Fibroblast of lung (primary cell): ENCODE results near the gene CYTL1. TPM values are rescaled to one million over a fixed set of nuclear protein-coding genes. Genes with fewer than 3 reads are reported as not detected.
"Not testable (repeated sequence)": the region's sequence is repeated elsewhere in the genome, so short reads cannot be mapped to it uniquely, and the experiment has no call there.

Source experiments
- DNase-seq, 2 donors: peaks; one replicate each; pipeline versions ENCODE4 v3.0.0 to v3.0.0-alpha.2; 2010; ENCODE audit warnings: low read depth in 2 of 2
- H2AFZ ChIP-seq: 2 replicates; pipeline ENCODE4 v1.5.1; 2012; ENCODE audit warnings: low read length, control low read depth, inconsistent platforms
- H3K27ac ChIP-seq: 2 replicates; pipeline ENCODE4 v1.5.1; 2011; ENCODE audit warnings: low read length, control low read depth; ENCODE audit not compliant: insufficient read depth
- H3K27me3 ChIP-seq: 2 replicates; pipeline ENCODE4 v1.5.1; 2011; ENCODE audit warnings: mild to moderate bottlenecking, low read length; ENCODE audit not compliant: control insufficient read depth, insufficient read depth
- H3K36me3 ChIP-seq: 2 replicates; pipeline ENCODE4 v1.5.1; 2011; ENCODE audit warnings: low read length; ENCODE audit not compliant: control insufficient read depth, insufficient read depth
- H3K4me1 ChIP-seq: 2 replicates; pipeline ENCODE4 v1.5.1; 2011; ENCODE audit warnings: low read length; ENCODE audit not compliant: control insufficient read depth, insufficient read depth; ENCODE audit errors: extremely low read depth
- H3K4me2 ChIP-seq: 2 replicates; pipeline ENCODE4 v1.5.1; 2011; ENCODE audit warnings: low read length, control low read depth; ENCODE audit not compliant: insufficient read depth; ENCODE audit errors: extremely low read depth
- H3K4me3 ChIP-seq, 4 experiments: fragments of 200-600 bp in 1 of 4; sonication (generic) in 1 of 4; replicated peaks in 1 of 4; 2 replicates each; pipeline ENCODE4 v1.5.1; 2011 to 2016; ENCODE audit warnings: low read length in 4 of 4, low read depth in 3 of 4, mild to moderate bottlenecking in 3 of 4, control low read depth in 2 of 4, inconsistent platforms in 1 of 4, mixed read lengths in 1 of 4; ENCODE audit not compliant: insufficient read depth in 1 of 4; ENCODE audit errors: control extremely low read depth in 1 of 4
- H3K79me2 ChIP-seq: 2 replicates; pipeline ENCODE4 v1.5.1; 2012; ENCODE audit warnings: mild to moderate bottlenecking, low read length, inconsistent platforms; ENCODE audit not compliant: control insufficient read depth, insufficient read depth
- H3K9ac ChIP-seq: 2 replicates; pipeline ENCODE4 v1.5.1; 2011; ENCODE audit warnings: mild to moderate bottlenecking, low read length, control low read depth; ENCODE audit not compliant: insufficient read depth
- H3K9me3 ChIP-seq: 2 replicates; pipeline ENCODE4 v1.5.1; 2012; ENCODE audit warnings: low read depth, low read length; ENCODE audit not compliant: control insufficient read depth, insufficient read depth
- H4K20me1 ChIP-seq: 2 replicates; pipeline ENCODE4 v1.5.1; 2011; ENCODE audit warnings: low read length; ENCODE audit not compliant: control insufficient read depth, insufficient read depth; ENCODE audit errors: extremely low read depth
- EZH2 ChIP-seq: IDR thresholded peaks from 2 replicates; pipeline ENCODE4 v1.5.1; 2012; ENCODE audit warnings: low read length, control low read depth, mild to moderate bottlenecking; ENCODE audit errors: missing control alignments
- polyA plus RNA-seq, 2 donors: library from polyadenylated mRNA; depleted of rRNA in 1 of 2; stranded (reverse) in 1 of 2; unstranded in 1 of 2; fragments of >200 nt; gene quantifications; 2 replicates each; pipeline ENCODE4 v1.2.1, GENCODE V29; 2011 to 2012; ENCODE audit warnings: missing spikeins in 1 of 2
- total RNA-seq: library from RNA; depleted of rRNA; stranded (reverse); fragments of >200 nt; gene quantifications from 2 replicates; pipeline ENCODE4 v1.2.1, GENCODE V29; 2014
- TF ChIP-seq, protein P1 (sequence below), 2 donors: IDR thresholded peaks in 1 of 2; conservative IDR thresholded peaks in 1 of 2; 1 replicate in 1 of 2; 2 replicates in 1 of 2; pipeline ENCODE4 v1.5.1; 2011 to 2012; ENCODE audit warnings: low read length in 2 of 2, control low read depth in 1 of 2, inconsistent platforms in 1 of 2, low read depth in 1 of 2, mild to moderate bottlenecking in 1 of 2

The CYTL1 gene
- total and polyA plus RNA-seq, 2 donors (not counting 1 experiment from before 2014, with no cell fraction given) = 0.17 to 6.9 TPM

DNA sequence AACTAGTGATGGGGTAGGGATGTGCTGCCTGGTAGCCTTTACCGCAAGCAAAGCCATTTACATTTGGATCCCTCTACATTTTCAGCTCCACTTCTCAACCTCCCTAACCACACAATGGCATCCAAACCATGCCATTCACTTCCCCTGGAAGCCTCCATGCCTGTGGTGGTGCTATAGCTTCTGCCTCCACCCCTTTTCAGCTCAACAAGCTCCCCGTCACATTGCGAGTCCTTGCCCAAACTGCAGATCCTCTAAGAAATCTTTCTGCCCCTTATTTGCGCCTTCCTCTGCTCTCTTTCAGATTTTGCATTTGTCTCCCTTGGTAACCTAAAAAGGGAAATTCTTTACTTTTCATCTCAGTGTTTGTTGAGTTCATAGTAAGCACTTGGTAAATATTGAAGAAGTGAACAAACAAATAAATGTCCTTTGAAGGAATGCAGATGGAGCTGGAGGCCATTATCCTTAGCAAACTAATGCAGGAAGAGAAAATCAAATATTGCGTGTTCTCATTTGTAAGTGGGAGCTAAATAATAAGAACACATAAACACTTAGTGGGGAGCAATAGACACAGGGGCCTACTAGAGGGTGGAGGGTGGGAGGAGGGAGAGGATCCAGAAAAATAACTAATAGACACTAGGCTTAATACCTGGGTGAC, 6.9 kb downstream of the CYTL1 start:
- Histone ChIP-seq H4K20me1 (no peaks in the 10 kb centered on the region), H3K79me2 (no peaks in the 10 kb centered on the region), H3K4me2 (no peak overlapping the region), H3K4me1 (no peaks in the 10 kb centered on the region), H2AFZ (no peak overlapping the region), H3K9ac (no peak overlapping the region), H3K27ac (no peak overlapping the region), H3K9me3 (no peaks in the 10 kb centered on the region), H3K36me3 (no peaks in the 10 kb centered on the region), H3K27me3 (peaks cover 10% of the 10 kb centered on the region), H3K4me3 (no peak overlapping the region)
- no peak for DNase-seq
- no peak for TF ChIP-seq EZH2
- TF ChIP-seq, protein P1, sequence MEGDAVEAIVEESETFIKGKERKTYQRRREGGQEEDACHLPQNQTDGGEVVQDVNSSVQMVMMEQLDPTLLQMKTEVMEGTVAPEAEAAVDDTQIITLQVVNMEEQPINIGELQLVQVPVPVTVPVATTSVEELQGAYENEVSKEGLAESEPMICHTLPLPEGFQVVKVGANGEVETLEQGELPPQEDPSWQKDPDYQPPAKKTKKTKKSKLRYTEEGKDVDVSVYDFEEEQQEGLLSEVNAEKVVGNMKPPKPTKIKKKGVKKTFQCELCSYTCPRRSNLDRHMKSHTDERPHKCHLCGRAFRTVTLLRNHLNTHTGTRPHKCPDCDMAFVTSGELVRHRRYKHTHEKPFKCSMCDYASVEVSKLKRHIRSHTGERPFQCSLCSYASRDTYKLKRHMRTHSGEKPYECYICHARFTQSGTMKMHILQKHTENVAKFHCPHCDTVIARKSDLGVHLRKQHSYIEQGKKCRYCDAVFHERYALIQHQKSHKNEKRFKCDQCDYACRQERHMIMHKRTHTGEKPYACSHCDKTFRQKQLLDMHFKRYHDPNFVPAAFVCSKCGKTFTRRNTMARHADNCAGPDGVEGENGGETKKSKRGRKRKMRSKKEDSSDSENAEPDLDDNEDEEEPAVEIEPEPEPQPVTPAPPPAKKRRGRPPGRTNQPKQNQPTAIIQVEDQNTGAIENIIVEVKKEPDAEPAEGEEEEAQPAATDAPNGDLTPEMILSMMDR (conservative IDR thresholded peaks at IDR 0.05 in 1 of 2, IDR thresholded peaks at IDR 0.05 in 1 of 2; ENCODE audit: low read depth in 1 of 2, low read length in 2 of 2) = no peak

DNA sequence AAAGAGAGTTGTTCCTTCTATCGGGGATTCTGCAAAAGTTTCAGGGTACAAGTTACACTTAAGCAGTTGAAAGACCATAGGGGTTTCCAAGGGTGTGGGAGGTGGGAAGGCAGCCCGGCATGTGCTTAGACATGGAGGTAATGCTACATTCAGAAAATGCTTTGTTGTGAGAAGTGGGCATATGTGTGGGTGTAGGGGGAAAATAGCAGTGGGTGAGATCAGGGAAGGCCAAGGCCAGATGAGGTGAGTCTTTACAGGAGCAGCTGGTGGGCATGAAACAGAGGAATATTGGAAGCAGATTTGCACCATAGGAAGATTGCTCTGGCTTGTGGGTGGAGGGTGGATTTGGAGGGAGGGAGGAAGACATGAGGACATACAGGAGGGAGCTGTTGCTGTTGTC, 8.3 kb downstream of the CYTL1 start:
- Histone ChIP-seq H4K20me1 (no peaks in the 10 kb centered on the region), H2AFZ (no peak overlapping the region), H3K27ac (no peak overlapping the region), H3K4me1 (no peaks in the 10 kb centered on the region), H3K9me3 (no peaks in the 10 kb centered on the region), H3K27me3 (peaks cover 10% of the 10 kb centered on the region), H3K79me2 (no peaks in the 10 kb centered on the region), H3K4me2 (no peak overlapping the region), H3K36me3 (no peaks in the 10 kb centered on the region), H3K9ac (no peak overlapping the region), H3K4me3 (no peak overlapping the region)
- TF ChIP-seq, protein P1 (conservative IDR thresholded peaks at IDR 0.05 in 1 of 2, IDR thresholded peaks at IDR 0.05 in 1 of 2; ENCODE audit: low read depth in 1 of 2, low read length in 2 of 2) = no peak
- TF ChIP-seq EZH2 = no peak
- no peak for DNase-seq

DNA sequence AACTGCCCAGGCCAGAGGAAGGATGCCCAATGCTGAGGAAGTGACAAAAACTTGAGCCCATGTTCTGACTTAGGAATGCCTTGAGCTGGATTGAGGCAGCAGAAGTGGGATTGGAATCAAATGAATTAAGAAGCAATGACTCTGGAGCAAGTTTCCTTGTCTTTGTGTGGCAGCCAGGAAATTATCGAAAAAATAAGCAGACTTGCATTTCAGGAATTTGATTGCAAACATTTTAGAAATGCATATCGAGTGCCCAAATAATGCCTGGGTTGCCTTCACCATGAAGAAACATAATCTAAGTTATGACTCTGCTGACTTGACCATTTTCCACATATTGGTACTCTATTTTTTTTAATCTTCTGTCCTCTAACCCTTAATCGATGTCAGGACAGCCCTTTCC, 9.5 kb downstream of the CYTL1 start:
- H3K9me3 ChIP-seq = no peaks in the 10 kb centered on the region

DNA sequence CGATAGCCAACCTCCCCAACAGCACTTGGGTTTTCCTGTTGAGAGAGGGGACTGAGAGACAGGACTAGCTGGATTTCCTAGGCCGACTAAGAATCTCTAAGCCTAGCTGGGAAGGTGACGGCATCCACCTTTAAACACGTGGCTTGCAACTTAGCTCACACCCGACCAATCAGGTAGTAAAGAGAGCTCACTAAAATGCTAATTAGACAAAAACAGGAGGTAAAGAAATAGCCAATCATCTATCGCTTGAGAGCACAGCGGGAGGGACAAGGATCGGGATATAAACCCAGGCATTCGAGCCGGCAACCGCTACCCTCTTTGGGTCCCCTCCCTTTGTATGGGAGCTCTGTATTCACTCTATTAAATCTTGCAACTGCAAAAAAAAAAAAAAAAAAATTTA, 12.3 kb downstream of the CYTL1 start:
- H3K79me2 ChIP-seq, H3K9ac ChIP-seq, H3K27me3 ChIP-seq, H2AFZ ChIP-seq, H3K4me3 ChIP-seq, H3K4me1 ChIP-seq, H3K9me3 ChIP-seq, H3K27ac ChIP-seq, H4K20me1 ChIP-seq, DNase-seq, H3K4me2 ChIP-seq, H3K36me3 ChIP-seq: not testable (repeated sequence)

More for the DNA sequence above, 9.5 kb downstream of the CYTL1 start:
- no peak for DNase-seq
- Histone ChIP-seq H4K20me1 (no peaks in the 10 kb centered on the region), H2AFZ (no peak overlapping the region), H3K27ac (no peak overlapping the region), H3K4me1 (no peaks in the 10 kb centered on the region), H3K4me2 (no peak overlapping the region), H3K27me3 (peaks cover 8% of the 10 kb centered on the region), H3K79me2 (no peaks in the 10 kb centered on the region), H3K4me3 (no peak overlapping the region), H3K36me3 (no peaks in the 10 kb centered on the region), H3K9ac (no peak overlapping the region)
- no peak for TF ChIP-seq EZH2
- TF ChIP-seq, protein P1 (conservative IDR thresholded peaks at IDR 0.05 in 1 of 2, IDR thresholded peaks at IDR 0.05 in 1 of 2; ENCODE audit: low read depth in 1 of 2, low read length in 2 of 2) = no peak
